Activated naive CD8-positive, alpha-beta T cell treated with anti-CD3 and anti-CD28 coated beads for 36 hours (primary cell): ENCODE data around the gene SVIL. TPM values are rescaled to one million over a fixed set of nuclear protein-coding genes. Genes with fewer than 3 reads are reported as not detected.
A peak's percentile ranks its signal among the peaks of the same experiment; 100 is the strongest.
"Not testable (repeated sequence)": the region's sequence is repeated elsewhere in the genome, so short reads cannot be mapped to it uniquely, and the experiment has no call there.

ENCODE experiments used
- DNase-seq: peaks from one replicate; pipeline ENCODE4 v3.0.0; 2021
- H3K27ac Mint-ChIP-seq: one replicate; pipeline ENCODE4 v1.8.0; 2022; ENCODE audit warnings: mild to moderate bottlenecking, moderate library complexity, mixed read lengths
- H3K27me3 Mint-ChIP-seq: one replicate; pipeline ENCODE4 v1.8.0; 2022; ENCODE audit warnings: mild to moderate bottlenecking, mixed read lengths
- H3K36me3 Mint-ChIP-seq: one replicate; pipeline ENCODE4 v1.8.0; 2021; ENCODE audit warnings: mild to moderate bottlenecking, mixed read lengths
- H3K4me1 Mint-ChIP-seq: one replicate; pipeline ENCODE4 v1.8.0; 2021; ENCODE audit warnings: mixed read lengths
- H3K4me3 Mint-ChIP-seq: one replicate; pipeline ENCODE4 v1.8.0; 2022; ENCODE audit warnings: mild to moderate bottlenecking, moderate library complexity, mixed read lengths
- H3K9me3 Mint-ChIP-seq: one replicate; pipeline ENCODE4 v1.8.0; 2022; ENCODE audit warnings: mixed read lengths
- total RNA-seq, 2 experiments: library from RNA; stranded (reverse); gene quantifications; one replicate each; pipeline ENCODE4 v1.2.3, GENCODE V29; 2021

SVIL gene
- total RNA-seq, 2 experiments from 2014 or later, result 8.5 to 9.6 TPM

GRCh38 chr10:29464671-29465171, 170.1 kb downstream of the SVIL start:
- peaks cover 41% of the 10 kb centered on the region for H3K36me3 Mint-ChIP-seq
- H3K4me3 Mint-ChIP-seq, DNase-seq, H3K27ac Mint-ChIP-seq, H3K27me3 Mint-ChIP-seq, H3K9me3 Mint-ChIP-seq, H3K4me1 Mint-ChIP-seq: not testable (repeated sequence)

GRCh38 chr10:29461042-29461441, 173.7 kb downstream of the SVIL start:
- H3K9me3 Mint-ChIP-seq, result peaks cover 9% of the 10 kb centered on the region
- no peak overlapping the region for H3K4me3 Mint-ChIP-seq
- DNase-seq, result no peak
- H3K4me1 Mint-ChIP-seq, result no peaks in the 10 kb centered on the region
- H3K27me3 Mint-ChIP-seq, result no peaks in the 10 kb centered on the region
- no peak overlapping the region for H3K27ac Mint-ChIP-seq
- peaks cover 55% of the 10 kb centered on the region for H3K36me3 Mint-ChIP-seq

GRCh38 chr10:29458190-29458589, 176.6 kb downstream of the SVIL start:
- DNase-seq, H3K4me3 Mint-ChIP-seq, H3K27ac Mint-ChIP-seq, H3K4me1 Mint-ChIP-seq, H3K9me3 Mint-ChIP-seq, H3K27me3 Mint-ChIP-seq: not testable (repeated sequence)
- H3K36me3 Mint-ChIP-seq, result peaks cover 51% of the 10 kb centered on the region

GRCh38 chr10:29455095-29455494, 179.7 kb downstream of the SVIL start:
- DNase-seq, result no peak
- H3K27ac Mint-ChIP-seq, result no peak overlapping the region
- peaks cover 25% of the 10 kb centered on the region for H3K36me3 Mint-ChIP-seq
- H3K9me3 Mint-ChIP-seq, result peaks cover 2% of the 10 kb centered on the region
- no peak overlapping the region for H3K4me3 Mint-ChIP-seq
- H3K4me1 Mint-ChIP-seq, result no peaks in the 10 kb centered on the region
- no peaks in the 10 kb centered on the region for H3K27me3 Mint-ChIP-seq

- Mint-ChIP-seq H3K36me3 (peaks cover 18% of the 10 kb centered on the region), H3K9me3 (no peaks in the 10 kb centered on the region), H3K27ac (no peak overlapping the region), H3K4me3 (no peak overlapping the region), H3K27me3 (no peaks in the 10 kb centered on the region), H3K4me1 (peaks cover under 1% of the 10 kb centered on the region)
- no peak for DNase-seq
Observed at GRCh38 chr10:29454250-29454649, 180.5 kb downstream of the SVIL start.

- no peak overlapping the region for H3K27ac Mint-ChIP-seq
- H3K4me3 Mint-ChIP-seq, result no peak overlapping the region
- no peak for DNase-seq
- peaks cover 3% of the 10 kb centered on the region for H3K4me1 Mint-ChIP-seq
- H3K9me3 Mint-ChIP-seq, result no peaks in the 10 kb centered on the region
- H3K36me3 Mint-ChIP-seq, result peaks cover 8% of the 10 kb centered on the region
- H3K27me3 Mint-ChIP-seq, result no peaks in the 10 kb centered on the region
Observed at GRCh38 chr10:29452546-29452945, 182.2 kb downstream of the SVIL start.

- Mint-ChIP-seq H3K9me3 (no peaks in the 10 kb centered on the region), H3K27me3 (no peaks in the 10 kb centered on the region)
Observed at GRCh38 chr10:29451946-29452345, 182.8 kb downstream of the SVIL start.

GRCh38 chr10:29450405-29450804, 184.4 kb downstream of the SVIL start:
- H3K27me3 Mint-ChIP-seq, result no peaks in the 10 kb centered on the region
- no peaks in the 10 kb centered on the region for H3K9me3 Mint-ChIP-seq
- H3K27ac Mint-ChIP-seq, result no peak overlapping the region
- DNase-seq, result no peak
- no peak overlapping the region for H3K4me3 Mint-ChIP-seq
- H3K4me1 Mint-ChIP-seq, result peaks cover 13% of the 10 kb centered on the region
- peaks cover 2% of the 10 kb centered on the region for H3K36me3 Mint-ChIP-seq

More at GRCh38 chr10:29451946-29452345, 182.8 kb downstream of the SVIL start:
- Mint-ChIP-seq H3K4me1 (peaks cover 3% of the 10 kb centered on the region), H3K27ac (no peak overlapping the region), H3K4me3 (no peak overlapping the region), H3K36me3 (peaks cover 8% of the 10 kb centered on the region)
- DNase-seq, result no peak

GRCh38 chr10:29448756-29449592, 185.8 kb downstream of the SVIL start:
- peak; percentile 73 for DNase-seq
- H3K4me3 Mint-ChIP-seq, H3K27me3 Mint-ChIP-seq, H3K36me3 Mint-ChIP-seq, H3K9me3 Mint-ChIP-seq: not testable (repeated sequence)
- Mint-ChIP-seq H3K27ac (peak overlapping the region; percentile 39), H3K4me1 (peaks cover 15% of the 10 kb centered on the region)

- no peak for DNase-seq
- Mint-ChIP-seq H3K9me3 (no peaks in the 10 kb centered on the region), H3K27me3 (no peaks in the 10 kb centered on the region), H3K27ac (no peak overlapping the region), H3K36me3 (no peaks in the 10 kb centered on the region), H3K4me3 (no peak overlapping the region), H3K4me1 (peaks cover 17% of the 10 kb centered on the region)
Observed at GRCh38 chr10:29448125-29448524, 186.6 kb downstream of the SVIL start.

GRCh38 chr10:29446327-29446726, 188.4 kb downstream of the SVIL start:
- Mint-ChIP-seq H3K4me1 (peaks cover 17% of the 10 kb centered on the region), H3K36me3 (no peaks in the 10 kb centered on the region), H3K9me3 (no peaks in the 10 kb centered on the region), H3K4me3 (no peak overlapping the region), H3K27me3 (no peaks in the 10 kb centered on the region), H3K27ac (peak overlapping the region; percentile 85)
- DNase-seq, result no peak

- Mint-ChIP-seq H3K27ac (no peak overlapping the region), H3K4me3 (no peak overlapping the region), H3K27me3 (no peaks in the 10 kb centered on the region), H3K36me3 (peaks cover 10% of the 10 kb centered on the region), H3K9me3 (peaks cover 3% of the 10 kb centered on the region), H3K4me1 (peaks cover 13% of the 10 kb centered on the region)
- peak; percentile 13 for DNase-seq
Observed at GRCh38 chr10:29443745-29444523, 190.8 kb downstream of the SVIL start.

GRCh38 chr10:29440981-29441380, 193.8 kb downstream of the SVIL start:
- H3K27ac Mint-ChIP-seq, result no peak overlapping the region
- peaks cover 32% of the 10 kb centered on the region for H3K36me3 Mint-ChIP-seq
- H3K4me3 Mint-ChIP-seq, result no peak overlapping the region
- no peak for DNase-seq
- H3K9me3 Mint-ChIP-seq, result peaks cover 24% of the 10 kb centered on the region
- peaks cover 7% of the 10 kb centered on the region for H3K4me1 Mint-ChIP-seq
- no peaks in the 10 kb centered on the region for H3K27me3 Mint-ChIP-seq

GRCh38 chr10:29439005-29439404, 195.8 kb downstream of the SVIL start:
- not testable (repeated sequence) for H3K27ac Mint-ChIP-seq, H3K4me1 Mint-ChIP-seq, DNase-seq, H3K4me3 Mint-ChIP-seq, H3K27me3 Mint-ChIP-seq
- Mint-ChIP-seq H3K9me3 (peaks cover 29% of the 10 kb centered on the region), H3K36me3 (peaks cover 42% of the 10 kb centered on the region)

GRCh38 chr10:29438271-29438670, 196.5 kb downstream of the SVIL start:
- DNase-seq, result no peak
- peaks cover 29% of the 10 kb centered on the region for H3K9me3 Mint-ChIP-seq
- peaks cover 4% of the 10 kb centered on the region for H3K4me1 Mint-ChIP-seq
- no peak overlapping the region for H3K27ac Mint-ChIP-seq
- H3K27me3 Mint-ChIP-seq, result no peaks in the 10 kb centered on the region
- H3K36me3 Mint-ChIP-seq, result peaks cover 42% of the 10 kb centered on the region
- H3K4me3 Mint-ChIP-seq, result no peak overlapping the region
